Activated CD8-positive, alpha-beta memory T cell treated with anti-CD3 and anti-CD28 coated beads, Interleukin-2, amount 50 U/mL, for 24 hours (primary cell): Measurements from ENCODE around the gene MGA.

ENCODE experiments used
- DNase-seq: peaks from one replicate; pipeline ENCODE4 v3.0.0-alpha.2; 2020; ENCODE audit errors: extremely low read depth

The MGA gene

DNA sequence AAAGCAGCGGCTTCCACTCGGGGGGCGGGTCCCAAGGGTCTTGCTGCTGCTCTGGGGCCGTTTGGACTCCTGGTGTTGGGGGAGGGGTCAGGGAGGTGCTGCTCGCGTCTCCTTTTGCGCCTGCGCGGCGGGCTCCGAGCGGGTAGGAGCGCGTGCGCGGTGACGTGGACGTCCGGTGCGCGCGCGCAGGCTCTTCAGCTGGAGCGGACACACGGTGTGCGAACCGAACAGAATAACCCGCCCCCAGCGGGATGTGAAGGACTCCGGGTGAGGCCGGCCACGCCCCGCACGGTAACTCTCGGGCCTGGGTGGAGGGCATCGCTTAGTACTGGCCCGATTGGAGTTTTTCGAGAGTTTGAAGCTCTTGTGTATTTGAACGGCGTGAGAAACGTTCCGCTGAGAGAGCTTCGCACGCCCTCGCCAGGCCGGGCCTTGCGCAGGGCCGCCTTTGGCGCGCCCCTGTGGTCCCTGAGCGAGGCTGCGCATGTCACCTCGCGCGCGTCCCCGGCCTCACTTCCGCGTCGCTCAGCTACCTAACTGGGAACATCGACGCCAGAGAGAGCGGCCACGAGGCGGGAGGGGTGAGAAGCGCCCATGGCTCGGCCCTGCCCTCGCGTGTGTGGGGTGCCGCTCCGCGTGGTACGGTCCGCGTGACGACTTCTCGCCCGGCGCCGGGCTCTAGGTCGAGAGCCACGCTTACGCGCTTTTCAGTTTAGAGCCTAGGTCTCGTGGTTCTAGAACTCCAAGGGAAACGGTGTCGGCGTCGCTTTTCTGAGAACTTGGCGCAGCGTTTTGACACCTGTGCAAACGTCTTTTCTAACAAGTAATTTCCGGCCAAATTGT is at the start of gene MGA:
MGA (plus strand) TSS at position 171 of the 843 bp plus-strand sequence.
- peak; percentile 69 for DNase-seq

DNA sequence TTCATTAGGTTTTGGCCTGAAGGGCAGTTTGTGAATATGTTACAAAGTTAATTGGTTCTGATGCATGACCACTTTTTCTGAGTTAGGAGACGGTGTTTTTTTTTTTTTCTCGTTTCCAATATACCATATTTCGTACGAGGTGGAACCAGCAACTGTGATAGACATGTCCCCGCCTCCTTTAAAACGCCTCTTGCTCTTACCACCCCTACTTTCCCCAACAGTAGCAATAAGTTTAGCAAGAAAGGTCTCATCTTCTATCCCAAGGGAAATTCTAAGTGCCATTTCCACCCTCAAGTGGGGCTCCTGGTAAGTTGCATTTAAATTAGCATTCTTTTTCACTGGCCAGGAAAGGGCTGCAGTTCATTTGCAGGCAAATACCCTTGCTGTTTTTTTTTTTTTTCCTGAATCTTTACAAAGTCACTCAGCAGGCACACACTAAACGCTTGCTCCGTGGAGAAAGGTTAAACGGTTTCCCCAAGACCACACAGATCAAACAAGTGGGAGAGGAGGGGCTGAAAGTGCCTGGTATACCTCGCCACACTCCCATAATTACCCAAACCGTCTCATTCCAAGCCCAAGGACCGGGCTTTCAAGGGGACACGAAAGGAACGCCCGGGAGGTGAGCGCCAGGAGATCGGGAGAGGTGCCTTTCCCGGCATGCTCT is 39.5 kb upstream of the MGA start:
- DNase-seq, result no peak

DNA sequence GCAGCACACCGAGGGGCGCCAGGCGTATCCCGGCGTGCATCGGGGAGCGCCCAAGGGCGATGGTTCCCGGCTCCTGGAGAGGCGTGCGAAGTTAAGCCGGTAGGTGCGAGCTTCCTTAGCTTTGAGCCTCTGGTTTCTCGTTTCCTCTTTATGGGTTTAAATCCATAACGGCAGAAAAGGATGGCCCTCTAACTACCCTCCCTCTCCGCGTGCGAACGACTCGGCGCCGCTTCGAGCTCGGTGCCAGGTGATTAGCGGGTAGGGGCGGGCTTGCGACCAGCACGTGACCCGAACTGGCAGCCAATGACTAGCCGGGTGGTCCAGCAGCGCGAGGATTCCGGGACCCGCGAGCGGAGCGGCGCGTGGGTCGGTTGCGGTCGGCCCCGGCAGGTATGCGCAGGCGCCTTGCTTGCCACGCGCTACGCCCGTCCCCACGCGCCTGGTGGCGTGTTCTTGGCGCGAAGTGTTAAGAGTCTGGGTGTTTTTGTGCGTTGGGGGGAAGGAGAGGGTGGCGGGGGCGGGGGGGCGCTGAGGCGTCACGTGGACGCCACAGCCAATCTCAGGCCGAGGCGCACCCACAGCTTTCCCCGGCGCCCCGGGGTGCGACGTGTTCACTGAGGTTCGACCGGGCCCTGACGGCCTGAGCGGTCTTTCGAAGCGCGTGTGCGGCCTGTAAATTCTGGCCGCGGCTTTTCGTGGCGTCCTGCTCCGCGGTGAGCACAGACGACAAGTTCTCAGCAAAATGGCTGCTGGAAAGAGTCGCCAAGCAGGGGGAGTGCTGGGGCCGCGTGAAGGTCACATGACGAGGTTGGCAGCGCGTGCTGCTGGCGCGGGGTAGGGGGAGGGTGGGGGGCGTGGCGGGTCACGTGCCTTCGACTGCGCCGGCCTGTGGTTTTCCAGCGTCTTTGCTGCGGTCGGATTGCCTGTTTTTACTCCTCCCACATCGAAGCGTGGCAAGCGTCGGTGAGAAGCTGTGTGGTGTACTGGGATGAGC is 38.7 kb upstream of the MGA start:
- DNase-seq, result peak; percentile 53

DNA sequence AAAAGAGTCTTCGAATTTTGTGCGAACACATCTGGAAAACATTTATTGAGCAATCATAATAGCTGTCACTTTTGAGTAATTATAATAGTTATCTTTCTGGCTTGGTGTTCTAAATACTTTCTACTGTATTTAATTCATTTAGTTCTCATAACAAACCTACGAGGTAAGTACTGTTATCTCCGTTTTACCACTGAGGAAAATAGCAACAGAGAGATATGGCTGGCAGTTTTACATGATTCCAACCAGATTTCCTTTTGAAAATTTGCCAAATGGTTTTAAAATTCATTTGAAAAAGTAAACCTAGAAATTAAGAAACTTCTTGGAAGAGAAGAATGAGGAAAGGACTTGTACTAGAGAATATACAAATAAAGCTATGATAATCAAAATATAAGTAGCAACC is 37.3 kb upstream of the MGA start:
- DNase-seq, result no peak

DNA sequence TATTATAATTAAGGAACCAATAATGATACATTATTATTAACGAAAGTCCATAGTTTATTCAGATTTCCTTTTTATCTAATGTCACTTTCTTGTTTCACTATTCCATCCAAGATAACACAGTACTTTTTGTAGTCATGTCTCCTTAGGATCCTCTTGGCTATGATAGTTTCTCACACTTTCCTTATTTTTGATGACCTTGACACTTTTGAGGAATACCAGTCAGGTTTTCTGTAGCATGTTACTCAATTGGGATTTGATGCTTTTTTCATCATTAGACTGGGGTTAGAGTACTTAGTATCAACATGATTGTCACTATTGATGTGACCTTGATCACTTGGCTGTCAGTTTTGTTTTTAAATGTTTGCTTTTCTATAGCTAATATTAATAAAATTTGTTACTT is 33.0 kb upstream of the MGA start:
- no peak for DNase-seq

DNA sequence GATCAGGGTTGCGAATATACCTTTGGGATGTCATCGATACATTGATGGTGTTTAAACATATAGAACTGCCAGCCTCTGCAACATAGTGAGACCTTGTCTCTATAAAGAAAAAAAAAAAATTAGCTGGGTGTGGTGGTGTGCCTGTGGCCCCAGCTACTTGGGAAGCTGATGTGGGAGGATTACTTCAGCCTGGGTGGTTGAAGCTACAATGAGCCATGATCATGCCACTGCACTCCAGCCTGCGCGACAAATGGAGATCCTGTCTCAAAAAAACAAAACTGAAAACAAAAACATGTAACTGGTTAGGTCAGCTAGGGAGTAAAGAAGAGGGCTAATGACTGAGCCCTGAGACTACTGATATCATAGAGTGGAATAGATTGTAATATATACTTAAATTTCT is 30.7 kb upstream of the MGA start:
- no peak for DNase-seq

DNA sequence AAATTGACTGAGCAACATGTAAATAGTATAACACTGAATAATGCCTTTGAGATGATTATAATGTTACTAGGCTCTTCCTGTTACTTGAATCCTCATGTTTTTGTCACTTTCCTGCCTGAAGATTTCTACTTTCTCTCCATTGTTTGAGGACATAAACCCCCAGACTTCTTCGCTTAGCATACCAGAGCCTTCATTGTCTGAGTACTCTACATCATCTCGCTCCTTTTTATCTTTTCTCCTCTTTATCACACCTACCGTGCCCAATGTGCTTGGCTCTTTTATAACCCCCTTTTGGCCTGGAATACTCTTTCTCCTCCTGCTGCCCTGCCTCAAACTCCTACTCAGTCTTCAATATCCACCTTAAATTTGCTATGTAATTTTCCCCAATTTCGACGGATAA is 30.3 kb upstream of the MGA start:
- no peak for DNase-seq

DNA sequence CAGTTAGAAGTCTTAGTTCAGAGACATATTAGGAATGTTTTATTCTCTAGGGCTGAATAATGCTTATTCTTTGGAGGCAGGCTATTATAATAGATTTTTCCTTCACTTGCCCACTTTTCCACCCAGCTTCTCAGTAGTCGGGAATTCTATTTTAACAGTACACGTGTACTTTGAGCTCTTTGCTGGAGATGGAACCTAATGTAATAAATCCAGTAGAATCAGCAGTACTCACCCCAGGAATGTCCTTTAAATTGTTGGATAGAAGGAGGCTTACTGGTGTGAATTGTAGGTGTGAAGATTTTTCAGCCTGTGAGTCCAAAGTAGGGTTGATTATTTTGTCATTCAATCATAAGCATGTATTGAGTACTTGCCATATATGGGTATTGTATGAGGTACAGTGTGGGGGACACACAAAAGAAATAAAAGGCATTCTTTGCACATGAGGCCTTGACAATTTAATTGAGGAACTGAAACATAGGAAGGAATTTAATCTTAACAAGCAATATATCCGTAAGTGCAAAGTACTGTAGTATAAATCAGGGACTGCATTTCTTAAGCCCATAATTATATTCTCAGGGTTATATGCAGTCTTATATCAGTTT is 29.5 kb upstream of the MGA start:
- no peak for DNase-seq

DNA sequence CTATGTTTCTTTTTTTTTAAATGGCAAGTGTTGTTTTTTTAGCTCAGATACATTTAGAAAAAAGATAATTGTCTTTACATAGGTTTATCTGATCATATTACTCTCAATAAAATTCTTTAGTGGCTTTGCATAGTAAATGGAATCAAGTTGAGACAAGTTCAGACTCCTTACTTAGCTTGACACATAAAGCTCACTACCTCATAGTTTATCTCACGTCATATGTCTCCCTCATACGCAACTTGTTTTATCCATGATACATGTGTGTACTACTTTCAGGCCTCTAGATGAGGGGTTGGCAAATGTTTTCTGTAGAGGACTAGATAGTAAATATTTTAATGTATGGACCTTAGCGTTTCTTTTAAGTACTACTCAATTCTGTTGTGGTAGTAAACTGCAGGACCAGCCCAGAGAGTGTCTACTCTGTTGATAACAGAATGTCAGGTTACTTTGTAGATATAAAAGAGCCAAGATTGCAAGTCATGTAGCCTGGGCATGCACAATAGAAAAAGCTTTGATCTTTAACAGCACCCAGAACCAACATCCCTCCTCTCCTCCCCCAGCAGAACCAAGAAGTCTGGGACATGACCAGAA is 28.2 kb upstream of the MGA start:
- no peak for DNase-seq

DNA sequence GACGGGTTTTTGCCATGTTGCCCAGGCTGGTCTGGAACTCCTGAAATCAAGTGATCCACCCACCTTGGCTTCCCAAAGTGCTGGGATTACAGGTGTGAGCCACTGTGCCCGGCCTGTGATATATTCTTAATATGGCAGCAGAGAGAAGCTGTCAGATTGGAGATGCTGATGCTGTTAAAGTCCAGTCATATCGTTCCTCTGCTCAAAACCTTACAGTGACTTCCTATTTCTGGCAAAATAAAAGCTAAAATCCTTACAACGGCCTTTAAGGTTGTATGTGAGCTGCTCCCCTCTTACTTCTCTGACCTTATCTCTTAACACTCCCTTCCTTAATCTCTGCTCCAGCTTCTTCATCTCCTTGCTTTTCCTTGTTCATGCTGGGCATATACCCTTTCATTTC is 26.6 kb upstream of the MGA start:
- no peak for DNase-seq

DNA sequence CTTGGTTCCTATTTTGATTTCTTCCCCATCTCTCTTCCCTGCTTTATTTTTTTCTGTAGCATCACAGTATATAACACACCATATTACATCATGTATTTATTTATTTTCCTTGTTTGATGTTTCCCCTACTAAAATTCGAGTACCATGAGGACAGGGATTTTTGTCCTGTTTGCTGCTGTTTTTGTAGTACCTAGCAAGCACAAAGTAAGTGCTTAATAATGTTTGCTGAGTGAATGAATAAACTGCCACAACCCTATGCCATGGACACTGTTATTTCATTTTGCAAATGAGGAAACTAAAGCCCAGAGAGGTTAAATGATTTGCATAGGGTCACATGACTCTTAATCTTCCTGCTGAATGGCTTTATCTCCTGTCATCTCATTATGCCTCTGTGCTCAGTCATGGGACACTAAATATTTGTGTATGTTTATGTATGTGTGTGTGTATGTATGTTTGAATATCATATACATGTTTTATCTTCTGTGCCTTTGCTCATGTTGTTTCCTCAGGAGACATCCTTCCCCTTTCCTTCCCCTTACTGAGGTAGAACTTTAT is 26.1 kb upstream of the MGA start:
- DNase-seq, result no peak

DNA sequence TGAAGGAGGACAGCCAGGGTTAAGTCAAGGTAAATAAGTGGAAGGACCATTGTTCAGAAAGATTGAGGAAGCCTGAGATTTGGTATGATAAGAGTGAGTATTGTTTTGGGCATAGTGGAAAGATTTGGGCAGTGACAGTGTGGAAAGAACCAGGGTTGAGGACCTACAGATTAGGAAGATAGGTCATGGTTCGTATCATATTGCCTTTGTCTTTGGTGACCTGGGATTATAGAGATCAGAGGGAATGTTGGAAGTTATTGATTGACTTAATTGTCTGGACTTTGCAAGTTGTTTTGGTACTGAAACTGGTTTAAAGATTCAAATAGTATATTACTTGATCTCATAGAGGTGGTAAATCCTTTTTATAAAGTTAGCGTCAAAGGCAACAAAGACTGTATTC is 23.1 kb upstream of the MGA start:
- DNase-seq, result no peak

DNA sequence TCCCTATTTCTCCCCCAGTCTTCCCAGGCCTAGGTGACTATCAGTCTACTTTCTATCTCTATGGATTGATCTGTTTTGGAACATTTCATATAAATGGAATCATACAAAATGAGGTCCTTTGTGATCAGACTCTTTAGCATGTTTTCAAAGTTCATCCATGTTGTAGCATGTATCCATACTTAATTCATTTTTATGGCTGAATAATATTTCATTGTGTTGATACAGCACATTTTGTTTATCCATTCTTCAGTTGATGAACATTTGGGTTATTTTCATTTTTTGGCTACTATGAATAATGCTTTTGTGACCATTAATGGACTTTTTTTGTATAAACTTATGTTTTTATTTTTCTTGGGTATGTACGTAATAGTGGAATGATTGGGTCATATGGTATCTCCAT is 19.2 kb upstream of the MGA start:
- no peak for DNase-seq

DNA sequence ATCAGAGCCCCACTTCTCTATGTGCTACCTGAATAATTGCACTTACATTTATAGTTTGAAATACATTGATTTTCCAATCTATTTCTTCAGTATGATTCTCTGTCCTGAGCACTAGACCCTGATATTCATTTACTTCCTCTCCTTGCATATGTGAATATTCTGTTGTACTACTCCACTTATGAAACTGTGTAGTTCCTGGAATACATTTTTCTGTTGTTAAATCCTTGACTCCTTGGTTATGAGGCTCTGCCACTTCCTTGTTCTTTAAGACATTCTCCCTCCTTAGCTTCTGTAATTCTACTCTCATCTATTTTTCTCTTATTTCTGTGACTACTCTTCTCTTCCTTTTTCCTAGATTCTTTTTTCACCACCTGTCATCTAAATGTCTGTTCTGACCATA is 12.9 kb upstream of the MGA start:
- DNase-seq, result no peak

DNA sequence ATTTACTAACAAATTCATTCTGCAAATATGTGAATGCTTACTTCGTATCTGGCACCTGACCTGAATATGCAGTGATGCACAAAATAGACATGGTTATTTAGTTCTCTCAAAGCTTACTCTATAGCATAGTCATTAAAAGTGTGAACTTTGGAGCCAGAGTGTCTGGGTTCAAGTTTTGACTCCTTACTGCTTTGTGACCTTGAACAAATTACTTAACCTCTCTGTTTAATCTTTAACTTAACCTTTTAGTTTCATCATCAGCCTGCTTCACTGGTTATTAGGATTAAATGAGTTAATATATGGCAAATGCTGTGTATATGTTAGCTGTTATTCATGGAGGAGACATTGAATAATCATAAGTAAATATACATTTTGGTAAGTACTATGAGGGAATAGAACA is 12.1 kb upstream of the MGA start:
- no peak for DNase-seq

DNA sequence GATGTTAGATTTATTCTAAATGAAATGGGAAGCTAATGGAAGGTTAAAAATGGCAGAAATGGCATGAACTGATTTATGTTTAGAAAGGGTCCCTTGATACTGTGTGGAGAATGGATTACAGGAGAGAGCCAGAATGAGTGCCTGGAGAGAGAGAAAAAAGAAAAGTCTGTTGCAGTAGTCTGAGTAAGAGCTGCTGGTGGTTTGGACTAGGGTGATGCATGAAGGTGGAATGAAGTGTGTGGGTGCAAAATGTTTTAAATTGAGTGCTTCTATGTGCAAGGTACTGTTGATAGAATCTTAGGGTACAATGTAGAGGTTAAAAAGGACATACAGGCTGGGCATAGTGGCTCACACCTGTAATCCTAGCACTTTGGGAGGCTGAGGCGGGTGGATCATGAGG is 11.4 kb upstream of the MGA start:
- DNase-seq, result no peak

DNA sequence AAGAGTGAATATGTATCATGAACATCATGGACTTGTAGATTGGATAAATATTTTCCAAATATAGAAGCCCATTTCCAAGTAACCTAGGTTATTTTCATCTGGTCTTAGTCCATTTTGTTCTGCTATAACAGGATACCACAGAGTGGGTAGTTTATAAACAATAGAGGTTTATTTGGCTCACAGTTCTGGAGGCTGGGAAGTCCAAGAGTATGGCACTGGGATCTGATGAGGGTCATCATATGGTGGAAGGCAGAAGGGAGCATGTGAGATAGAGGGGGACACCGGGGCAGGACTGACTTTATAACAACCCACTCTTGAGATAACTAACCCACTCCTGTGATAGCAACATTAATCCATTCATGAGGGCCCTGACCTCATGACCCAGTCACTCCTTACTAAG is 9.4 kb upstream of the MGA start:
- no peak for DNase-seq

DNA sequence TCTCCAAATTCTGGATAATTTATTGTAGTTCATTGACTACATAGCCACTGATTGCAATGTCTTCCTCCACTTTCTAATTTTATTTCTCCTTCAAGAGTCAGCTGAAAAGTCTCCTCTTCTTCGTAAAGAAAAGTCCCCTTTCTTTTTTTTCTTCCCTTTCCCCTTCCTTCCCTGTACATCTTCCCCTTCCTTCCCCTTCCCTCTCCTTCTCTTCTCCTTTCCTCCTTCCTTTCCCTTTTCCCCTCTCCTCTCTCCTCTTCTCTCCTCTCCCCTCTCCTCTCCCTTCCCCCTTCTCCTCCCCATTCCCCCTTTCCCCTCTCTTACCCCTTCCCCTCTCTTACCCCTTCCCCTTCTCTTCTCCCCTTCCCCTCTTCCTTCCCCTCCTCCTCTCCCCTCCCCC is 8.8 kb upstream of the MGA start:
- DNase-seq, result no peak

DNA sequence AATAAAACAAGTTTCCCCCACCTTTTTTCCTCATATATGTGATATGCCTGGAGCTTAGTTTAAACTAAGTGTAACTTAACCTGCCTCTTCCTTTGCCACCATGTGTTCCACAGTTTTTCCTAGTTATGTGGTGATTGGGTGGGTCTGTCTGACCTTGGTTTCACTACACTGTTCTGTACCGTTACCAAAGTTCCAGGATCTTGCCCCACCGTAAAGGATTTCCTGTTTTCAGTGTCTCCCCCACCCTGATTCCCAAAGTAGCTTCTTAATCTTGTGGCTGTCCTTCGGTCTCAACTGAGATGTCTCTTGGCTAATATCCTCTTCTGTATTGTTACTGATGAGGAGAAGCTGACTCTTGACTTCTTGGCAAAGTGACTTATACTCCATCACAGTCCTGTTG is 6.4 kb upstream of the MGA start:
- no peak for DNase-seq

DNA sequence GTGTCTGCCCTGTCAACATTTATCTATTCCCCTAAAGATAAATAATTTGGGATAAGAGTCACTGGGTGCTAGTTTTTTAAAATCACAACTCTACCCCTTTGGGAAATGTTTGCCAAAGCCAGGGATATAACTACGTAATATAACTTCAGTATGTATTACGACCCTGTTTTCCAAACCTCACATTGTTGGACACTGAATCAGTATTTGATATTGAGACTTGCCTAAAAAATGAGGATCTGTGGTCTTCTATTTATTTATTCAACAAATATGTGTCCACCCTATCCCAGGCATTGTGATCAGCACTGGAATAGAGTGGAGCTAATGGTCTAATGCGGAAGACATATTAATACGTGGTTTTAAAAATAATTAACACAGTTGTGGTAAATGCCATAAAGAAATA is 4.5 kb upstream of the MGA start:
- no peak for DNase-seq

DNA sequence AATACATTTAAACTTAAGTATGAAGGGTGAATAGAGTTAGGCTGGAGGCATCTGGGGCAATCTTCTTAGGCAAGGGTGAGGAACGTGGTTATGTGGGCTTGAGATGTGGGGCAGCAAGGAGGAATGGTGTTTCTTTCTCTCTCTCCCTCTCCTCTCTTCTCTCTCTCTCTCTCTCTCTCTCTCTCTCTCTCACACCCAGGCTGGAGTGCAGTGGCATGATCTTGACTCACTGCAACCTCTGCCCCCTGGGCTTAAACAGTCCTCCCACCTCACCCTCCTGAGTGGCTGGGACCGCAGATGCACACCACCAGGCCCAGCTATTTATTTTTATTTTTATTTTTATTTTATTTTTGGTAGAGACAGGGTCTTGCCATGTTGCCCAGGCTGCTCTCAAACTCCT is 4.0 kb upstream of the MGA start:
- DNase-seq, result no peak
